Measurements from ENCODE around the gene A3GALT2.

The A3GALT2 gene

DNA sequence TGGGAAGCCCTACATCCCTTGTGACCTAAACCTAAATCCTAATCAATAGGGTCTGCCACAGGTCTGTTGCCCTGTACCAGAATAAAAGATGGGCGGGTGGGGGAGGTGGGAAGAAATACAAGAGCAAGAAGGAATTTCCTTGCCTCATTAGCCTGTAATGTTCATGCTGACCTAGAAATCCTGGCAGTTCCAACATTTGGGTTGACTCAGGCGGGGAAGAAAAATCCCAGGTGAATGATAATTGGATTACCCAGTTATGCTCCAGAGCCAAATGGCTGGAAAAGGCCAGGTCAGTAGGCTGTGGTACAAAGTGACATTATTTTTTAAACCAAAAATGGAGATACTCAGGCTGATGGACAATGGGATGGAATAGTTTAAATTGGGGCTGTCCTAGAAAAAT, 27.3 kb upstream of the A3GALT2 start:
- H3K9me3 ChIP-seq (ENCODE audit: control insufficient read depth, insufficient read depth, low read length), result no peaks in the 10 kb centered on the region
- peaks cover 2% of the 10 kb centered on the region; the same call in 1 of the 2 replicates for H3F3A ChIP-seq (ENCODE audit: control insufficient read depth, insufficient read depth)
- H3K36me3 ChIP-seq (ENCODE audit: control insufficient read depth, low read length), result peaks cover 41% of the 10 kb centered on the region
- peaks cover 66% of the 10 kb centered on the region for H3K4me1 ChIP-seq (ENCODE audit: control insufficient read depth, low read length)
- TF ChIP-seq EZH2phosphoT487 (IDR thresholded peaks at IDR 0.05; ENCODE audit: borderline replicate concordance, low read length), result no peak
- TF ChIP-seq, protein P1, sequence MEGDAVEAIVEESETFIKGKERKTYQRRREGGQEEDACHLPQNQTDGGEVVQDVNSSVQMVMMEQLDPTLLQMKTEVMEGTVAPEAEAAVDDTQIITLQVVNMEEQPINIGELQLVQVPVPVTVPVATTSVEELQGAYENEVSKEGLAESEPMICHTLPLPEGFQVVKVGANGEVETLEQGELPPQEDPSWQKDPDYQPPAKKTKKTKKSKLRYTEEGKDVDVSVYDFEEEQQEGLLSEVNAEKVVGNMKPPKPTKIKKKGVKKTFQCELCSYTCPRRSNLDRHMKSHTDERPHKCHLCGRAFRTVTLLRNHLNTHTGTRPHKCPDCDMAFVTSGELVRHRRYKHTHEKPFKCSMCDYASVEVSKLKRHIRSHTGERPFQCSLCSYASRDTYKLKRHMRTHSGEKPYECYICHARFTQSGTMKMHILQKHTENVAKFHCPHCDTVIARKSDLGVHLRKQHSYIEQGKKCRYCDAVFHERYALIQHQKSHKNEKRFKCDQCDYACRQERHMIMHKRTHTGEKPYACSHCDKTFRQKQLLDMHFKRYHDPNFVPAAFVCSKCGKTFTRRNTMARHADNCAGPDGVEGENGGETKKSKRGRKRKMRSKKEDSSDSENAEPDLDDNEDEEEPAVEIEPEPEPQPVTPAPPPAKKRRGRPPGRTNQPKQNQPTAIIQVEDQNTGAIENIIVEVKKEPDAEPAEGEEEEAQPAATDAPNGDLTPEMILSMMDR (IDR thresholded peaks at IDR 0.05; ENCODE audit: low read depth, low read length, poor library complexity, severe bottlenecking), result no peak
- H3K27me3 ChIP-seq (ENCODE audit: control insufficient read depth, low read length), result no peaks in the 10 kb centered on the region
- peak overlapping the region; percentile 87 for H3K4me2 ChIP-seq (ENCODE audit: low read length)
- peak overlapping the region; percentile 89 for H3K4me3 ChIP-seq (ENCODE audit: low read length)
- H4K20me1 ChIP-seq (ENCODE audit: control insufficient read depth, insufficient read depth, low read depth, low read length), result peaks cover 5% of the 10 kb centered on the region
- peaks cover 61% of the 10 kb centered on the region for H3K79me2 ChIP-seq (ENCODE audit: control insufficient read depth, low read length)
- H3K27ac ChIP-seq (ENCODE audit: low read depth, low read length), result no peak overlapping the region
- no peaks in the 10 kb centered on the region for H3K9me2 ChIP-seq (replicated peaks; ENCODE audit: control insufficient read depth, low read length)

DNA sequence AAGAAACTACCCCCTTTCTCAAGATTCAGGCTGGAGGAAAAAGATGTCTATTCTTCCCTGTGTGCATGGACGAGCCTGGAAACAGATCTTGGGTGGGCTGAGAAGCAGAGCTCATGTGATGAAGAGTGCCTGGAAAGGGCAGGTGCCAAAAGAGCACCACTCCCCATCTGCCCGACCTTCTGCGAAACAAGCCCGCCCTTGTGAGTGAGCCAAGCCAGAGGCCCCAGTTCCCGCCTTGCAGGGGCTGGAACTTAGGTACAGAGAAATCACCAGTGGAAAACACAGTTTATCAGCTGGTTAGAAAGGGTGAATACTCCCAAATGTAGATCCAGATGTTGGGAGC, 26.7 kb upstream of the A3GALT2 start:
- Histone ChIP-seq H3K27ac (ENCODE audit: low read depth, low read length) (no peak overlapping the region), H3K9me3 (ENCODE audit: control insufficient read depth, insufficient read depth, low read length) (no peaks in the 10 kb centered on the region), H3K4me1 (ENCODE audit: control insufficient read depth, low read length) (peaks cover 71% of the 10 kb centered on the region), H3K27me3 (ENCODE audit: control insufficient read depth, low read length) (no peaks in the 10 kb centered on the region), H4K20me1 (ENCODE audit: control insufficient read depth, insufficient read depth, low read depth, low read length) (peaks cover 8% of the 10 kb centered on the region), H3K4me3 (ENCODE audit: low read length) (peak overlapping the region; percentile 89), H3K4me2 (ENCODE audit: low read length) (peak overlapping the region; percentile 87), H3F3A (ENCODE audit: control insufficient read depth, insufficient read depth) (peaks cover 2% of the 10 kb centered on the region; the same call in 1 of the 2 replicates), H3K9me2 (replicated peaks; ENCODE audit: control insufficient read depth, low read length) (no peaks in the 10 kb centered on the region), H3K79me2 (ENCODE audit: control insufficient read depth, low read length) (peaks cover 66% of the 10 kb centered on the region), H3K36me3 (ENCODE audit: control insufficient read depth, low read length) (peaks cover 45% of the 10 kb centered on the region)
- TF ChIP-seq EZH2phosphoT487 (IDR thresholded peaks at IDR 0.05; ENCODE audit: borderline replicate concordance, low read length), result no peak
- TF ChIP-seq, protein P1 (IDR thresholded peaks at IDR 0.05; ENCODE audit: low read depth, low read length, poor library complexity, severe bottlenecking), result no peak

DNA sequence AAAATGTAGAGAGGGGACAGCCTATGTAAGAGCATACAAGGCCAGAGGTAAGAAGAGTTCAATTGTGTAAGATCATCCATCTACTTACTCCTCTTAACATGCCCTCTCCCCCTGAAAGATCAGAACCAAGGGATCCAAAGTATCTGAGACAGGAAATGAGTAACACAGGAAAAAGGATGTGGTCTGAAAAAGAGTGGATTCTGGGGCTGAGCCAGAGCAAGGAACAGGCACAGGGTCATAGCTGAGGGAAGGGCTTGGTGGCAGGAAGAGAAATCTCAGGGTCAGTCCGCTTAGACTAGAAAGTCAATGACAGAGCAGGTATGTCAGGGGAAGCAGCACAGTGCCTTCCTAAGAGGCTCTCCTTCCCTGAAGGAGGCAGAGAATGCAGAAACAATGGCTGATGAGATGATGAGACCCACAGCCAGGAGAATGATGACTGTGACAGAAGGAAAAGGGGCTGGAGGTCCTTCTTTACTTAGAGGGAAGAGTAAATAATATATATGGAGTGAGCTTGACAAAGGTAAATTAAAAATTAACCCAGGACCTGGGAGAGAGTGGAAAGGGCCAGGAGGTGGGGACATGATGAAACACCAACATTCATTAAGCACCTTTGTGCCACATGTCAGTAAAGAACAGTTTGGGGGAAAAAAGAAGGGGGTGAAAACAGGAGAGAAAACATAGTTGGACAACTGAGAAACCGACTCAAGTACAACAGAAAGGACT, 26.2 kb upstream of the A3GALT2 start:
- Histone ChIP-seq H3K4me1 (ENCODE audit: control insufficient read depth, low read length) (peaks cover 77% of the 10 kb centered on the region), H3K4me3 (ENCODE audit: low read length) (peak overlapping the region; percentile 89), H3K27ac (ENCODE audit: low read depth, low read length) (no peak overlapping the region), H3K4me2 (ENCODE audit: low read length) (peak overlapping the region; percentile 87), H3K27me3 (ENCODE audit: control insufficient read depth, low read length) (no peaks in the 10 kb centered on the region), H3K36me3 (ENCODE audit: control insufficient read depth, low read length) (peaks cover 50% of the 10 kb centered on the region), H3F3A (ENCODE audit: control insufficient read depth, insufficient read depth) (peaks cover 2% of the 10 kb centered on the region; the same call in 1 of the 2 replicates), H3K9me2 (replicated peaks; ENCODE audit: control insufficient read depth, low read length) (no peaks in the 10 kb centered on the region), H3K9me3 (ENCODE audit: control insufficient read depth, insufficient read depth, low read length) (no peaks in the 10 kb centered on the region), H3K79me2 (ENCODE audit: control insufficient read depth, low read length) (peaks cover 72% of the 10 kb centered on the region), H4K20me1 (ENCODE audit: control insufficient read depth, insufficient read depth, low read depth, low read length) (peaks cover 11% of the 10 kb centered on the region)
- TF ChIP-seq, protein P1 (IDR thresholded peaks at IDR 0.05; ENCODE audit: low read depth, low read length, poor library complexity, severe bottlenecking), result no peak
- TF ChIP-seq EZH2phosphoT487 (IDR thresholded peaks at IDR 0.05; ENCODE audit: borderline replicate concordance, low read length), result no peak
